ENCODE data around the gene TRIM15.
"Not testable (repeated sequence)": the region's sequence is repeated elsewhere in the genome, so short reads cannot be mapped to it uniquely, and the experiment has no call there.

DNA sequence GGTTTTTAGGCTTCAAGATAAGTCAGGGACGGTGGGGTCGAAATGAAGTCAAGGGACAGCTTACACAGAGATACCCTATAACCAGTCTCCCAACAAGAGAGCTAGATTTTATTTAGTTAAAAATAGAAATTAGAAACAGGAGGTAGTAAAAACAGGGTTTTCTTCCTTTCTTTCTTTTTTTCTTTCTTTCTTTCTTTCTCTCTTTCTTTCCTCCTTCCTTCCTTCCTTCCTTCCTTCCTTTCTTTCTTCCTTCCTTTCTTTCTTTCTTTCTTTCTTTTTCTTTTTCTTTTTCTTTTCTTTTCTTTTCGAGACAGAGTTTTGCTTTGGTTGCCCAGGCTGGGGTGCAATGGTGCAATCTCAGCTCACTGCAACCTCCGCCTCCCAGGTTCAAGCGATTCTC, 44.7 kb upstream of the TRIM15 start:
- not testable (repeated sequence) for TF ChIP-seq ETV6 (CRISPR knock-in tag; IDR thresholded peaks at IDR 0.05); ZNF138 (CRISPR knock-in tag; conservative IDR thresholded peaks at IDR 0.05); CREB1 (CRISPR knock-in tag; IDR thresholded peaks at IDR 0.05); FOXJ3 (CRISPR knock-in tag; IDR thresholded peaks at IDR 0.05; ENCODE audit: borderline replicate concordance); SP1 (CRISPR knock-in tag; conservative IDR thresholded peaks at IDR 0.05); ZNF263 (CRISPR knock-in tag; IDR thresholded peaks at IDR 0.05; ENCODE audit: low read depth); ATF1 (CRISPR knock-in tag; IDR thresholded peaks at IDR 0.05)
- TF ChIP-seq, protein P1, sequence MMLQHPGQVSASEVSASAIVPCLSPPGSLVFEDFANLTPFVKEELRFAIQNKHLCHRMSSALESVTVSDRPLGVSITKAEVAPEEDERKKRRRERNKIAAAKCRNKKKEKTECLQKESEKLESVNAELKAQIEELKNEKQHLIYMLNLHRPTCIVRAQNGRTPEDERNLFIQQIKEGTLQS (CRISPR knock-in tag; conservative IDR thresholded peaks at IDR 0.05) = not testable (repeated sequence)
- TF ChIP-seq, protein P2, sequence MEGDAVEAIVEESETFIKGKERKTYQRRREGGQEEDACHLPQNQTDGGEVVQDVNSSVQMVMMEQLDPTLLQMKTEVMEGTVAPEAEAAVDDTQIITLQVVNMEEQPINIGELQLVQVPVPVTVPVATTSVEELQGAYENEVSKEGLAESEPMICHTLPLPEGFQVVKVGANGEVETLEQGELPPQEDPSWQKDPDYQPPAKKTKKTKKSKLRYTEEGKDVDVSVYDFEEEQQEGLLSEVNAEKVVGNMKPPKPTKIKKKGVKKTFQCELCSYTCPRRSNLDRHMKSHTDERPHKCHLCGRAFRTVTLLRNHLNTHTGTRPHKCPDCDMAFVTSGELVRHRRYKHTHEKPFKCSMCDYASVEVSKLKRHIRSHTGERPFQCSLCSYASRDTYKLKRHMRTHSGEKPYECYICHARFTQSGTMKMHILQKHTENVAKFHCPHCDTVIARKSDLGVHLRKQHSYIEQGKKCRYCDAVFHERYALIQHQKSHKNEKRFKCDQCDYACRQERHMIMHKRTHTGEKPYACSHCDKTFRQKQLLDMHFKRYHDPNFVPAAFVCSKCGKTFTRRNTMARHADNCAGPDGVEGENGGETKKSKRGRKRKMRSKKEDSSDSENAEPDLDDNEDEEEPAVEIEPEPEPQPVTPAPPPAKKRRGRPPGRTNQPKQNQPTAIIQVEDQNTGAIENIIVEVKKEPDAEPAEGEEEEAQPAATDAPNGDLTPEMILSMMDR (IDR thresholded peaks at IDR 0.05) = not testable (repeated sequence)
